OCI-LY3 (cell line): ENCODE measurements around the gene KIF25.
A peak's percentile ranks its signal among the peaks of the same experiment; 100 is the strongest.

Experiments
- H2AFZ ChIP-seq: fragments of 200-600, 300-600 bp; shearing (Covaris generic); 2 replicates; pipeline ENCODE4 v1.6.0; 2014; ENCODE audit warnings: antibody characterized with exemption, low read depth, low read length
- H3K27ac ChIP-seq: fragments of 200-600, 300-600 bp; sonication (generic); 2 replicates; pipeline ENCODE4 v1.5.1; 2014; ENCODE audit warnings: mild to moderate bottlenecking, low read length, moderate library complexity, mixed read lengths
- H3K27me3 ChIP-seq: fragments of 200-600, 300-600 bp; sonication (generic); 2 replicates; pipeline ENCODE4 v1.6.1; 2014; ENCODE audit warnings: low read depth, low read length, mixed read lengths
- H3K36me3 ChIP-seq: fragments of 200-600, 300-600 bp; sonication (generic); replicated peaks from 2 replicates; pipeline ENCODE3; 2014; ENCODE audit warnings: low read depth, low read length, mixed read lengths
- H3K4me1 ChIP-seq: fragments of 300-600, 200-600 bp; sonication (generic); 2 replicates; pipeline ENCODE4 v1.6.1; 2014; ENCODE audit warnings: low read length, mixed read lengths
- H3K4me2 ChIP-seq: fragments of 200-600, 300-600 bp; sonication (generic); 2 replicates; pipeline ENCODE4 v1.6.1; 2014; ENCODE audit warnings: low read length, mixed read lengths
- H3K4me3 ChIP-seq: fragments of 300-600, 200-600 bp; sonication (generic); 2 replicates; pipeline ENCODE4 v1.5.1; 2014; ENCODE audit warnings: antibody characterized with exemption, mild to moderate bottlenecking, low read length, moderate library complexity
- H3K79me2 ChIP-seq: fragments of 300-600, 200-600 bp; shearing (Covaris generic); 2 replicates; pipeline ENCODE4 v1.6.1; 2014; ENCODE audit warnings: mild to moderate bottlenecking, low read length, mixed read lengths
- H3K9ac ChIP-seq: fragments of 300-600, 200-600 bp; shearing (Covaris generic); 2 replicates; pipeline ENCODE4 v1.6.0; 2014; ENCODE audit warnings: mild to moderate bottlenecking, low read length, moderate library complexity
- H3K9me3 ChIP-seq: fragments of 200-600, 300-600 bp; shearing (Covaris generic); 2 replicates; pipeline ENCODE4 v1.6.1; 2014; ENCODE audit warnings: low read length, mixed read lengths; ENCODE audit not compliant: insufficient read depth
- H4K20me1 ChIP-seq: fragments of 200-600, 300-600 bp; sonication (generic); 2 replicates; pipeline ENCODE4 v1.6.1; 2016; ENCODE audit warnings: low read length, mixed read lengths; ENCODE audit not compliant: insufficient read depth
- EZH2phosphoT487 ChIP-seq: fragments of 200-600 bp; shearing (Covaris generic); IDR thresholded peaks from 2 replicates; pipeline ENCODE4 v1.6.1; 2018; ENCODE audit warnings: antibody characterized with exemption, mixed run types, low read depth
- TF ChIP-seq, protein P1 (sequence below): fragments of 200-600, 300-600 bp; sonication (generic); IDR thresholded peaks from 2 replicates; pipeline ENCODE4 v1.5.1; 2014; ENCODE audit warnings: antibody characterized with exemption, low read length, low read depth

Gene KIF25

DNA sequence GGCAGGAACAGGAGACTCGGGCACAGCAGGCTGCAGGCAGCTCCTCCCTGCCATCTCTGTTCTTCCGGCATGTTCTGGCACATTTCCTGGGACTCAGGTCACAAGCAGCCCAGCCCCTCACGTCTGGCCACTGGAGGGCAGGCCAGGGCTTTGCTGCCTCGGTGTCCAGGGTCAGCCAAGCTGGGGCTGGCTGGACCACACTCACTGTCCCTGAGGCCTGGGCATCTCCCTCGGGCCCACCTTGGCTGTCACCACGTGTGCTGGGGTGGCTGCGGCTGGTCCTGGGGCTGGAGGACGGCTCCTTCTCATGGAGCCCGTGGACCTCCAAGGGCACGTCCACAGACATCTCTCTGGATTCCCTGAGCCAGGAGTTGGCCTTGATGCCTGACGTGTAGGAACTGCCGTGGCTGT is 63.1 kb downstream of the KIF25 start:
- TF ChIP-seq, protein P1, sequence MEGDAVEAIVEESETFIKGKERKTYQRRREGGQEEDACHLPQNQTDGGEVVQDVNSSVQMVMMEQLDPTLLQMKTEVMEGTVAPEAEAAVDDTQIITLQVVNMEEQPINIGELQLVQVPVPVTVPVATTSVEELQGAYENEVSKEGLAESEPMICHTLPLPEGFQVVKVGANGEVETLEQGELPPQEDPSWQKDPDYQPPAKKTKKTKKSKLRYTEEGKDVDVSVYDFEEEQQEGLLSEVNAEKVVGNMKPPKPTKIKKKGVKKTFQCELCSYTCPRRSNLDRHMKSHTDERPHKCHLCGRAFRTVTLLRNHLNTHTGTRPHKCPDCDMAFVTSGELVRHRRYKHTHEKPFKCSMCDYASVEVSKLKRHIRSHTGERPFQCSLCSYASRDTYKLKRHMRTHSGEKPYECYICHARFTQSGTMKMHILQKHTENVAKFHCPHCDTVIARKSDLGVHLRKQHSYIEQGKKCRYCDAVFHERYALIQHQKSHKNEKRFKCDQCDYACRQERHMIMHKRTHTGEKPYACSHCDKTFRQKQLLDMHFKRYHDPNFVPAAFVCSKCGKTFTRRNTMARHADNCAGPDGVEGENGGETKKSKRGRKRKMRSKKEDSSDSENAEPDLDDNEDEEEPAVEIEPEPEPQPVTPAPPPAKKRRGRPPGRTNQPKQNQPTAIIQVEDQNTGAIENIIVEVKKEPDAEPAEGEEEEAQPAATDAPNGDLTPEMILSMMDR, result peak; percentile 35
- TF ChIP-seq EZH2phosphoT487, result no peak
- Histone ChIP-seq H3K36me3 (no peaks in the 10 kb centered on the region), H3K9ac (no peak overlapping the region), H3K27me3 (no peaks in the 10 kb centered on the region), H3K79me2 (no peaks in the 10 kb centered on the region), H3K4me3 (no peak overlapping the region), H3K4me2 (no peak overlapping the region), H3K9me3 (no peaks in the 10 kb centered on the region), H3K27ac (no peak overlapping the region), H3K4me1 (no peaks in the 10 kb centered on the region), H2AFZ (no peak overlapping the region), H4K20me1 (no peaks in the 10 kb centered on the region)

DNA sequence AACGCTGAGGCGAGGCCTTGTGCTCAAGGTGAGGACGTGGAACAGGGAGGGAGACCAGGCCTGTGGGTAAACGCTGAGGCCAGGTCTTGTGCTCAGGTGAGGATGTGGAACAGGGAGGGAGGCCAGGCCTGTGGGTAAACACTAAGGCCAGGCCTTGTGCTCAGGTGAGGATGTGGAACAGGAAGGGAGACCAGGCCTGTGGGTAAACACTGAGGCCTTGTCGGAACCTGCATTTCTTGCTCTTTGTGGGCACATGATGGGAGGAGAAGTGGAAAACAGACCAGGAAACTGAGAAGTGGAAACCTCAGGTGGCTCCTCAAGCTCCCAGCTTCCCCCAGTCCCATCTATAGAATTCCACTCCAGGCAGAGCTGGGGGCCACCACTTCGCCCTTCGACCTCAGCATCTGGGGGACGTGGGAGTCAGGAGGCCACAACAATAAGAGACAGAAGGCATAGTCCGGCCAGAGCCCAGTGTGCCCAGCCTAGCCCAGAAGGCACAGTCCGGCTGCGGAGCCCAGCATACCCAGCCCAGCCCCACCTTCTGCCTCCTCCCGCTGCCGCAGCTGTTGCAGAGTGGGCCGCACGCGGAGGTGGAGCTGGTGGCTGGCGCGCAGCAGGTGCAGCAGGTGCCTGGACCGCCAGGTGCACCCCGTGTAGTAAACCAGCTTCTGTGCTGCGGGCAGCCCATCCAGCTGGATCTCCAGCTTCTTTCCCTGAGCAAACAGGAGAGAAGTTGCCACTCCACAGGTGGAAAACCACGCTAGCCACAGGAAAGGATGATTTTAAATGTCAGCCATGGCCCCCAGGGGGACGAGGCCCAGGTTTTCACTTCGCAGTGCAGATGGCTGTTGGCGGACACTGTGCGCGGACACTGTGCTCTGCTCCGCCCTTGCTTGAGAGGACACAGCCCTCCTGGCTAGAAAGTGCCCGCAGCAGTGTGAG is 64.1 kb downstream of the KIF25 start:
- no peaks in the 10 kb centered on the region for H3K9me3 ChIP-seq
- no peak overlapping the region for H3K27ac ChIP-seq
- no peaks in the 10 kb centered on the region for H3K4me1 ChIP-seq
- H4K20me1 ChIP-seq, result no peaks in the 10 kb centered on the region
- no peak overlapping the region for H3K4me2 ChIP-seq
- no peaks in the 10 kb centered on the region for H3K79me2 ChIP-seq
- no peak overlapping the region for H3K4me3 ChIP-seq
- no peak overlapping the region for H2AFZ ChIP-seq
- no peak overlapping the region for H3K9ac ChIP-seq
- H3K36me3 ChIP-seq, result no peaks in the 10 kb centered on the region
- H3K27me3 ChIP-seq, result no peaks in the 10 kb centered on the region
- TF ChIP-seq EZH2phosphoT487, result no peak
- TF ChIP-seq, protein P1, result no peak

DNA sequence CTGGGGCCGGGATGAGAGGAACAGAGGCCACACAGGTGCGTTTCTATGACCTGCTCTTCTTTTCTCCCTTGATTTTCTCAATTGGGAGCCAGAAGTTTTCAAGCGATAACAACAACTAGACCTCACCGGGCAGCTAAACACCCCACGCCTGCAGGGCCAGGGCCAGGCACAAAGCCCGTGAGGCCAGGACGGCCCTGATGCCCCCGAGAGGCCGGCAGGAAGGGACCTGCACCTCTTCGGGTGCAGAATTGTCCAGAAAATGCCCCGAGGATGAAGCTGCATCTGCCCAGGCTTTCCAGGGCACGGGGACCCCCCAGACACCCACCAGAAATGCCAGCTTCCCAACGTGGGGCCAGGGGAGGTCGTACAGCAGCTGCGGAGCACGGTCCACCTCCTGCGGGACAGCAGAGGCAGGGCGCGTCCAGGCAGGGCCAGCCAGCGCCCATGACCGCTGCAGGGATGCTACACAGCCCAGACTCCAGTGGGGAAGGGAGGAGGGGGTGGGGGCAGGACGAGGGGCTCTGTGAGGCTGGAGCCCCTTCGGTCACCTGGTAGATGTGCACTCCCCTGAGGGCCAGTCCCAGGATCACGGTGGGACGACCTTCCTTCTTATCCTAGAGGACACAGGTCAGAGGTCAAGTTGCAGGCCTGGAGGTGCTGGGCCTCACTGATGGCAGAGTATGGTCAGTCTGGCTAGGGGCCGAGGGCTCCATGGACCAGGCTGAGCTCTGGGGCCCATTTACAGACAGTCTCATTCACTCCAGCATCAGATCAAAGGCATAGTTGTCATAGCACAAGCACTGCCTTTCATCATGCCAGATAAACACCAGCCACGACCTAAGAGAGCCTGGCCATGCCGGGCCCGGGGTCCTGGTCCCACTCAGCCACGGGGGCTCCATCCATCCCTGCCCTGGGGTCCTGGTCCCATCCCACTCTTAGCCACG is 65.1 kb downstream of the KIF25 start:
- no peak for TF ChIP-seq EZH2phosphoT487
- TF ChIP-seq, protein P1, result no peak
- H2AFZ ChIP-seq, result no peak overlapping the region
- H4K20me1 ChIP-seq, result no peaks in the 10 kb centered on the region
- H3K79me2 ChIP-seq, result no peaks in the 10 kb centered on the region
- H3K4me2 ChIP-seq, result no peak overlapping the region
- H3K9me3 ChIP-seq, result no peaks in the 10 kb centered on the region
- H3K36me3 ChIP-seq, result no peaks in the 10 kb centered on the region
- no peak overlapping the region for H3K27ac ChIP-seq
- H3K4me1 ChIP-seq, result no peaks in the 10 kb centered on the region
- no peak overlapping the region for H3K9ac ChIP-seq
- no peak overlapping the region for H3K4me3 ChIP-seq
- no peaks in the 10 kb centered on the region for H3K27me3 ChIP-seq

DNA sequence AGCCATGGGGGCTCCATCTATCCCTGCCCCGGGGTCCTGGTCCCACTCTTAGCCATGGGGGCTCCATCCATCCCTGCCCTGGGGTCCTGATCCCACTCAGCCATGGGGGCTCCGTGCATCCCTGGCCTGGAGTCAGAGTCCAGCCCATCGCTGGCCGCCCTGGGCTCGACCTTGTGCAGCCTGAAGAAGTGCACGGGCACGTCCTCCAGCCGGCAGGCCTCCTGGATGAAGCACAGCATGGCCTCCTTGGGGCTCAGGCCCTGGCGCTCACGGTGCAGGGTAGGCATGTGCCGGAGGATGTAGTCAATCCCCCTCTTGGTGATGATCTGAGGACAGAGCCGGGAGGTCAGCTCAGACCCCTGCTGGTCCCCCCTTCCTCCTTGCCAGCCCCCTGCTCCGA is 66.0 kb downstream of the KIF25 start:
- H3K79me2 ChIP-seq, result no peaks in the 10 kb centered on the region
- H4K20me1 ChIP-seq, result no peaks in the 10 kb centered on the region
- H3K9me3 ChIP-seq, result no peaks in the 10 kb centered on the region
- no peak overlapping the region for H3K4me2 ChIP-seq
- H3K9ac ChIP-seq, result no peak overlapping the region
- TF ChIP-seq, protein P1, result no peak
- TF ChIP-seq EZH2phosphoT487, result no peak
- no peak overlapping the region for H2AFZ ChIP-seq
- H3K27ac ChIP-seq, result no peak overlapping the region
- H3K36me3 ChIP-seq, result no peaks in the 10 kb centered on the region
- no peaks in the 10 kb centered on the region for H3K4me1 ChIP-seq
- no peaks in the 10 kb centered on the region for H3K27me3 ChIP-seq
- H3K4me3 ChIP-seq, result no peak overlapping the region
